ENCODE results near the gene XAB2. TPM values are rescaled to one million over a fixed set of nuclear protein-coding genes. Genes with fewer than 3 reads are reported as not detected.

The XAB2 gene
- total RNA-seq, 1 donor from 2014 or later, result 47.0 TPM

GRCh38 chr19:7611541-7612279 is 17.6 kb downstream of the XAB2 start:
- Mint-ChIP-seq H3K36me3 (ENCODE audit: low read depth) (no peaks in the 10 kb centered on the region), H3K4me3 (no peak overlapping the region), H3K9me3 (no peaks in the 10 kb centered on the region), H3K27ac (ENCODE audit: unreplicated experiment) (no peak overlapping the region), H3K4me1 (no peaks in the 10 kb centered on the region), H3K27me3 (ENCODE audit: low read depth) (no peaks in the 10 kb centered on the region)
- DNase-seq (ENCODE audit: low read depth, low spot score), result no peak
- no peak for TF ChIP-seq CTCF (conservative IDR thresholded peaks at IDR 0.05)

- no peak overlapping the region for H3K4me3 Mint-ChIP-seq
- H3K9me3 Mint-ChIP-seq, result no peaks in the 10 kb centered on the region
- DNase-seq (ENCODE audit: low read depth, low spot score), result no peak
- no peaks in the 10 kb centered on the region for H3K4me1 Mint-ChIP-seq
- H3K27ac Mint-ChIP-seq (ENCODE audit: unreplicated experiment), result no peak overlapping the region
- peaks cover 1% of the 10 kb centered on the region for H3K27me3 Mint-ChIP-seq (ENCODE audit: low read depth)
- H3K36me3 Mint-ChIP-seq (ENCODE audit: low read depth), result no peaks in the 10 kb centered on the region
- TF ChIP-seq CTCF (conservative IDR thresholded peaks at IDR 0.05), result no peak
Observed at GRCh38 chr19:7610491-7611240, 18.7 kb downstream of the XAB2 start.

GRCh38 chr19:7607874-7608560 is 21.3 kb downstream of the XAB2 start:
- Mint-ChIP-seq H3K36me3 (ENCODE audit: low read depth) (no peaks in the 10 kb centered on the region), H3K27me3 (ENCODE audit: low read depth) (peaks cover 10% of the 10 kb centered on the region), H3K27ac (ENCODE audit: unreplicated experiment) (no peak overlapping the region), H3K9me3 (no peaks in the 10 kb centered on the region), H3K4me3 (no peak overlapping the region), H3K4me1 (no peaks in the 10 kb centered on the region)
- DNase-seq (ENCODE audit: low read depth, low spot score), result no peak
- no peak for TF ChIP-seq CTCF (conservative IDR thresholded peaks at IDR 0.05)

GRCh38 chr19:7607212-7607873 is 22.0 kb downstream of the XAB2 start:
- H3K9me3 Mint-ChIP-seq, result no peaks in the 10 kb centered on the region
- peaks cover 13% of the 10 kb centered on the region for H3K27me3 Mint-ChIP-seq (ENCODE audit: low read depth)
- H3K4me1 Mint-ChIP-seq, result no peaks in the 10 kb centered on the region
- no peaks in the 10 kb centered on the region for H3K36me3 Mint-ChIP-seq (ENCODE audit: low read depth)
- no peak overlapping the region for H3K27ac Mint-ChIP-seq (ENCODE audit: unreplicated experiment)
- no peak for DNase-seq (ENCODE audit: low read depth, low spot score)
- TF ChIP-seq CTCF (conservative IDR thresholded peaks at IDR 0.05), result no peak
- no peak overlapping the region for H3K4me3 Mint-ChIP-seq

- TF ChIP-seq CTCF (conservative IDR thresholded peaks at IDR 0.05), result no peak
- no peak for DNase-seq (ENCODE audit: low read depth, low spot score)
- Mint-ChIP-seq H3K36me3 (ENCODE audit: low read depth) (no peaks in the 10 kb centered on the region), H3K27me3 (ENCODE audit: low read depth) (peaks cover 18% of the 10 kb centered on the region), H3K27ac (ENCODE audit: unreplicated experiment) (no peak overlapping the region), H3K4me1 (no peaks in the 10 kb centered on the region), H3K9me3 (no peaks in the 10 kb centered on the region), H3K4me3 (no peak overlapping the region)
Observed at GRCh38 chr19:7606289-7606688, 23.1 kb downstream of the XAB2 start.

All from neural crest cell (in vitro differentiated cells).